GM19023 (cell line): ENCODE measurements around the gene CLASP1.
"Not testable (repeated sequence)": the region's sequence is repeated elsewhere in the genome, so short reads cannot be mapped to it uniquely, and the experiment has no call there.

ENCODE experiments used
- ATAC-seq: cut with Tn5 transposase; IDR thresholded peaks from one replicate; pipeline ENCODE4 v1.9.1; 2021; ENCODE audit warnings: mild to moderate bottlenecking, moderate library complexity; ENCODE audit not compliant: unreplicated experiment

The CLASP1 gene

GRCh38 chr2:121587131-121587530 is 62.1 kb downstream of the CLASP1 start:
- no peak for ATAC-seq

GRCh38 chr2:121584741-121585140 is 64.5 kb downstream of the CLASP1 start:
- ATAC-seq = no peak

- no peak for ATAC-seq
Observed at GRCh38 chr2:121583555-121583954, 65.7 kb downstream of the CLASP1 start.

DNA sequence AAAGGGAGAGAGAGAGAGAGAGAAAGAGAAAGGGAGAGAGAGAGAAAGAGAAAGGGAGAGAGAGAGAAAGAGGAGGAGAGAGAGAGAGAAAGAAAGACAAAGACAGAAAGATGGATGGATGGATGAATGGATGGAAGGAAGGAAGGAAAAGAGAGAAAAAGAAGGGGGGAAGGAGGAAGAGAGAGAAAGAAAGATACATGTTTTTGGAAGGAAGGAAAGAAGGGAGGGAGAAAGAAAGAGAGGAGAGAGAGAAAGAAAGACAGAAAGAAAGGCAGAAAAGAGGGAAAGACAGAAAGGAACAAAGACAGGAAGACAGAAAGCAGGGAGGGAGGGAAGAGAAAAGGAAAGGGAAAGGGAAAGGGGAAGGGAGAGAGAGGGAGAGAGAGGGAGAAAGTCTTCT is 67.0 kb downstream of the CLASP1 start:
- ATAC-seq = no peak

DNA sequence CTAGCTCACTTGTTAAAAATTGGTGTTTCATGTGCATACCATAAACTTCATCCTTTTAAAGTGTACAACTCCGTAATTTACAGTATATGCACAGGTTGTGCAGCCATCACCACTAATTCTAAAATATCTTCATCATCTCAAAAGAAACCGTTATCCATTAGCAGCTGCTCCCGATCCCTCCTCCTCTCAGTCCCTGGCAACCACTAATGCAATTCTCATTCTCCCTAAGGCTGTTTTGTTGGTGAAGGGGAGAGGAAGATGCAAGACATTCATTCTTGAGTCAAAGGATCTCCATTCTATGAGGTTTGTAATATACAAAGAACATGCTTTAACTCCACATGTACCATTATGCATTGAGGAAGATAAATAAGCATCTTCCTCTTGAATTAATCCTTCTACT is 70.0 kb downstream of the CLASP1 start:
- ATAC-seq = no peak

- ATAC-seq = no peak
Observed at GRCh38 chr2:121577381-121577780, 71.9 kb downstream of the CLASP1 start.

DNA sequence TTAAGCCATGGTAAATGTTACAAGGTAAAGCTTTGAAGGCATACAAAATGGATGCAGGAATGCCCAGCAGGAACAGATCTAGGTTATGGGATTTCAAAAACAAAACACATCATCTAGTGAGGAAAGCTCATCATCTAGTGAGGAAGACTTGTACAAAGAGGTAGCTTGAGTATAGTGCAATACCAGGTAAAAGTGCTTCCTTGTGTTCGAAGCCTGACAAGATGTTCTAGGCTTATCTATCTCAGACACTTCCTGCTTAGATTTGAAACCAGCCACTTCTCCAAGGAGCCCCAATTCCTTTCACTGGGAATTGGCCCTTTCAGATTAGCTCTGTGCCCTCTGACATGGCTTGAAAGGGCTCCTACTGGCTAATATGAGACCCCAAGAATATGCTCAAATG is 73.0 kb downstream of the CLASP1 start:
- ATAC-seq = no peak

GRCh38 chr2:121575800-121576199 is 73.5 kb downstream of the CLASP1 start:
- no peak for ATAC-seq

- ATAC-seq = no peak
Observed at GRCh38 chr2:121570667-121571055, 78.6 kb downstream of the CLASP1 start.

DNA sequence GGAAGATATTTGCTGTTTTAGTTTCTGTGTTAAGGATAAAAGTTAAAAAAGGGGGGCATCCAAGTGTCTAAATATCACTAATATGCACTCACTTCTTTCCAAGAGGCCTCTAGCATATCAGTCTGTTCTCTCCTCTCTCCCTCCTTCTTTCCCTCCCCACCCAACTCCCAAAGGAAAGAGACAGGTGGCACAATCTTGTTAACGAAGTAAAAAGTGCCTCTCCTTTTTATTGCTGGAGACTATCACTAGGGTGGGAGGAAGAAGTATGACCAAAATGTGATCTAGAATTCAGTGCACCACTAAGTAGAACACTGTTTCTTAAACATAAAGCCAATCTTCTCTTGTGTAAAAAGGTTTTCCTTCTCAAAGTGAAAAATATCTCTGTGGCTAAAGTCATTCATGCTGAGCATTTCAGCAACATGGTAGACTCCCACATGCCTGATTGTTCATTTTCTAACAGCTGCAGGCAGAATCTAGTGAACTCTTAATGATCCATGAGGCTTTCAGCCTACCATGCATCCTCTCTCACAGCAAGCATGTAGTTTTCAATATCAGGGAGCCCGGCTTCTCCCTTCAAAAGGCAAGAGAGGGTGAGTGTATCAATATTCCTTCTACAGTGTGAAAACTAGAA is 79.1 kb downstream of the CLASP1 start:
- ATAC-seq = no peak

GRCh38 chr2:121567957-121568409 is 81.3 kb downstream of the CLASP1 start:
- ATAC-seq = no peak

DNA sequence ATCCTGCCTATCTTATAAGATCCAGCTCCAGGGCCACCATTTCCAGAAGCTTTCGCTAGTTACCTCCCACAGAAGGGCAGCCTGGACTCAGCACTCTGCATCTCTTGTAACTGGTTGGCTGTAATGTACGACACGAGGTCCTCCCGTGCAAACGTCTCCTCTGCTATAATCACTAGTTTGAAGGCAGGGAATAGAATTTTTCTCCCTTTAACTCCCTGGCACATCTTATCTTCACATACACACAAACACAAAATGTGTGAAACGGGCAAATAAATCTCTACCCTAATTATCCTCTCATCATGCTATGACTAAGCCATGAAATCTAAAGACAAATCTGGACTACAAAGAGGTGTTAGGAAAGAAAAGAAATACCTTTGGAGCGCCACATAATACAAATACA is 81.8 kb downstream of the CLASP1 start:
- ATAC-seq = no peak

GRCh38 chr2:121565389-121566250 is 83.6 kb downstream of the CLASP1 start:
- ATAC-seq = no peak

DNA sequence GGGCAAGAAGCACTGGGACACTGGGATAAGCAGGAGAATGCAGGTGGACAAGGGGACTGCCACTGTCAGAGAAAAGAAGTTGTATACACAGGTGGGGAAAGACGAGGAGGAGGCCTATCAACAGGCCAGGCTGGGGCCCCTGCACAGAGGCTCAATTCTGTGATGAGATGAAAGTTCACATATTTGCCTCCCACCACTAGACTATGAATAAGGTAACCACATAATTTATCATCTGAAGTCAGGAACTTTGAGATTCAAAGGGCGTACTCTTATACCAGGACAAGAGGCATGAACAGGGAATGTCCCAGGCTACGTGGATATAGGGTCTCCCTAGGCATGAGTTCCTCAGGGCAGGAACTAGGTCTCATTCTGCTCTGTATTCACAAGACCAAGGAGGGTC is 84.4 kb downstream of the CLASP1 start:
- no peak for ATAC-seq

DNA sequence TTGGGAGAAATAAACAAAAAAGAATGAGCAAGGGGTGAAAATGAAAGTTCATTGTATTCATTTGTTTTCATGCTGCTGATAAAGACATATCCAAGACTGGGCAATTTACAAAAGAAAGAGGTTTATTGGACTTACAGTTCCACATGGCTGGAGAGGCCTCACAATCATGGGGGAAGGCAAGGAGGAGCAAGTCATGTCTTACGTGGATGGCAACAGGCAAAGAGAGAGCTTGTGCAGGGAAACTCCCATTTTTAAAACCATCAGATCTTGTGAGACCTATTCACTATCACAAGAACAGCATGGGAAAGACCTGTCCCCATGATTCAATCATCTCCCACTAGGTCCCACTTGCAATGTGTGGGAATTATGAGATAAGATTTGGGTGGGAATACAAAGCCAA is 85.5 kb downstream of the CLASP1 start:
- ATAC-seq = not testable (repeated sequence)

DNA sequence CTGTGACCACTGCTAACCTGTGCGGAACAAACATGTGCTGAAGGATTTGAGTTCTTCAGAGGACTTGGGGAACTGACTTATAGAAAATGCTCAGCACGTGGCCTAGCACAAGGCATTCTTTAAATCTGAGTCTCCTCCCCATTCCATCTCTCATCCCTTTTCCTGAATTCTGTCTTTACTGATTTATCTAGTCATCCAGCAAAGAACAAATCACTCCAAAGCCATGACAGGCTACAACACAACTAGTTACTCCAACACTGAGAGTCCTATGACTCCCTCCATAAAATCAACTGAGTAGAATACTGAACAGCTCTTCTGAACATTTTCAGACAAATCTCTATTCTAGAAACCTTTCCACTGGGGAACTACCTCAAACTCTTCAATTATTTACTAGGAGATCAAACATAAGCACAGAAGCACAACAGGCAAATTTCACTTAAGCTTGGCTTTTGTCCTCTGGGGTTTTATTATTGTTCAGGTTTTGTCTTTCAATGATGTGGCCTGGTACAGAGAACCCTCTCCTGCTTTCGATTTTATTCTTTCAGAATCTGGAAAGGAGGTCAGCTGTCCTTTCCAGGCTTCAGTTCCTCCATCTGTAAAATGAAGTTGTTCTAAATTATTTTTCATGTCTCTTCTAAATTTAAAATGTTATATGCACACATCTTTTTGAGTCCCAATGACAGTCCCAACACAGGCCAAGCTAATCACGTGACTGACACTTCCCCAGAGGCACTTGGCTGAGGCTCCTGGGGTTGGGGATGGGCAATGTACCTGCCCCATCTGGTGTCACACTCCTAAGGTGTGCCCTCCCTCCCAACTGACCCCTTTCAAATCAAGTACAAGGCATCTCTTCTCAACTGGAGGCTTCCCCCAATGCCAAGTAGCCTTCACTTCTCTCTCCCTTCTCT is 86.7 kb downstream of the CLASP1 start:
- no peak for ATAC-seq

- ATAC-seq = no peak
Observed at GRCh38 chr2:121561617-121562268, 87.5 kb downstream of the CLASP1 start.

- ATAC-seq = no peak
Observed at GRCh38 chr2:121558329-121558728, 90.9 kb downstream of the CLASP1 start.

DNA sequence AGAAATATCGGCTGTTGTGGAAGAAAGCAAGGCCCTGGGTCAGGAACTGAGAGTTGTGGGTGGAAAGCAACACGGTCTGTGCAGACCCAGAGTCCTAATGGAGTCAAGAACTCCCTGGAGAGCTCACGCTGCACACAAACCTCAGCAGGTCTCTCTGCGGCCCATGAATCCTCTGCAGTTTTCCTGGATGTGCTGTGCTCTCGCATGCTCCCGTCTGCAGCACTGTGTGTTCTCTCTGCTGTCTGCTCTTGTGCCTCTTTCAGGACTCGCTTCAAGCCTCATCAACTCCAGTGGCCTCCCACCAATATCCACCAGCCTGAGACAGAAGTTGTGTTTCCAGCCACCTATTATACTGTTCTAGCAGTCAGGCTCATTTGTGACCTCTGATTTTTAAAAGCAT is 94.3 kb downstream of the CLASP1 start:
- no peak for ATAC-seq

- peak; percentile 80 for ATAC-seq
Observed at GRCh38 chr2:121552477-121553180, 96.6 kb downstream of the CLASP1 start.
